ENCODE data around the gene CPLX3. TPM values are rescaled to one million over a fixed set of nuclear protein-coding genes. Genes with fewer than 3 reads are reported as not detected.
A peak's percentile ranks its signal among the peaks of the same experiment; 100 is the strongest.

The CPLX3 gene
- total RNA-seq, 1 donor from 2014 or later, result not detected

DNA sequence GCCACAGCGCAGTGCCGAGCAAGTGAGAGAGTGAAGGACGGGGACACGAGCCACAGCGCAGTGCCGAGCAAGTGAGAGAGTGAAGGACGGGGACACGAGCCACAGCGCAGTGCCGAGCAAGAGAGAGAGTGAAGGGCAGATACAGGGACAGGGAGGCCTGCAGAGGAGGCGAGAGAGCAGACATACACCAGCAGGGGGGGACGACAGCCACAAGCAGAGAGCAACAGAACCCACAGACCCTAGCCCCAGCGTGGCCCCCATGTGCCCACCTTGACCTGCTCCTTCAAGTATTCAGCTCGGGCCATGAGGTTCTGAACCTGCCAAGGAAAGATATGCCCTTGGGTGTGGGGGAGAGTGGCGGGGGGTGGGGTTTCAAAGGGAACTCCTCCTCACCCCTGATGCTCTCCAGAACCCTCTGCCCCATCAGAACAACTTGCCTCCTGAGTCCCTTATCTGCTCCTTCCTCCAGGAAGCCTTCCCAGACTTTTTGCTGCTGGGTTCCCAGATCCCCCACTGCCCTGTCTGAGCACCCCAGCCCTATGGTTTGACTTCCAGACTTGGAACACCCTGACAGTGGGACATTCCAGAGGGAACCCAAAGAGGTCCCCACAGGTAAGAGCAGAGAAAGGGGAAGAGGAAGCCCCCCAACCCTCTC, 11.2 kb downstream of the CPLX3 start:
- TF ChIP-seq, protein P1, sequence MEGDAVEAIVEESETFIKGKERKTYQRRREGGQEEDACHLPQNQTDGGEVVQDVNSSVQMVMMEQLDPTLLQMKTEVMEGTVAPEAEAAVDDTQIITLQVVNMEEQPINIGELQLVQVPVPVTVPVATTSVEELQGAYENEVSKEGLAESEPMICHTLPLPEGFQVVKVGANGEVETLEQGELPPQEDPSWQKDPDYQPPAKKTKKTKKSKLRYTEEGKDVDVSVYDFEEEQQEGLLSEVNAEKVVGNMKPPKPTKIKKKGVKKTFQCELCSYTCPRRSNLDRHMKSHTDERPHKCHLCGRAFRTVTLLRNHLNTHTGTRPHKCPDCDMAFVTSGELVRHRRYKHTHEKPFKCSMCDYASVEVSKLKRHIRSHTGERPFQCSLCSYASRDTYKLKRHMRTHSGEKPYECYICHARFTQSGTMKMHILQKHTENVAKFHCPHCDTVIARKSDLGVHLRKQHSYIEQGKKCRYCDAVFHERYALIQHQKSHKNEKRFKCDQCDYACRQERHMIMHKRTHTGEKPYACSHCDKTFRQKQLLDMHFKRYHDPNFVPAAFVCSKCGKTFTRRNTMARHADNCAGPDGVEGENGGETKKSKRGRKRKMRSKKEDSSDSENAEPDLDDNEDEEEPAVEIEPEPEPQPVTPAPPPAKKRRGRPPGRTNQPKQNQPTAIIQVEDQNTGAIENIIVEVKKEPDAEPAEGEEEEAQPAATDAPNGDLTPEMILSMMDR (conservative IDR thresholded peaks at IDR 0.05), result peak; percentile 28
- peaks cover 3% of the 10 kb centered on the region for H3K36me3 Mint-ChIP-seq
- peaks cover 17% of the 10 kb centered on the region for H3K4me1 Mint-ChIP-seq (ENCODE audit: unreplicated experiment)
- no peak overlapping the region for H3K27ac Mint-ChIP-seq
- peaks cover 4% of the 10 kb centered on the region for H3K27me3 Mint-ChIP-seq
- H3K9me3 Mint-ChIP-seq, result no peaks in the 10 kb centered on the region
- DNase-seq (ENCODE audit: extremely low spot score, unreplicated experiment), result no peak
- no peak overlapping the region for H3K4me3 Mint-ChIP-seq

GRCh38 chr15:74838137-74838516, 11.7 kb downstream of the CPLX3 start:
- Mint-ChIP-seq H3K4me1 (ENCODE audit: unreplicated experiment) (peaks cover 17% of the 10 kb centered on the region), H3K27ac (no peak overlapping the region), H3K36me3 (peaks cover 3% of the 10 kb centered on the region), H3K4me3 (no peak overlapping the region), H3K9me3 (no peaks in the 10 kb centered on the region), H3K27me3 (no peaks in the 10 kb centered on the region)
- TF ChIP-seq, protein P1 (conservative IDR thresholded peaks at IDR 0.05), result no peak
- DNase-seq (ENCODE audit: extremely low spot score, unreplicated experiment), result no peak

DNA sequence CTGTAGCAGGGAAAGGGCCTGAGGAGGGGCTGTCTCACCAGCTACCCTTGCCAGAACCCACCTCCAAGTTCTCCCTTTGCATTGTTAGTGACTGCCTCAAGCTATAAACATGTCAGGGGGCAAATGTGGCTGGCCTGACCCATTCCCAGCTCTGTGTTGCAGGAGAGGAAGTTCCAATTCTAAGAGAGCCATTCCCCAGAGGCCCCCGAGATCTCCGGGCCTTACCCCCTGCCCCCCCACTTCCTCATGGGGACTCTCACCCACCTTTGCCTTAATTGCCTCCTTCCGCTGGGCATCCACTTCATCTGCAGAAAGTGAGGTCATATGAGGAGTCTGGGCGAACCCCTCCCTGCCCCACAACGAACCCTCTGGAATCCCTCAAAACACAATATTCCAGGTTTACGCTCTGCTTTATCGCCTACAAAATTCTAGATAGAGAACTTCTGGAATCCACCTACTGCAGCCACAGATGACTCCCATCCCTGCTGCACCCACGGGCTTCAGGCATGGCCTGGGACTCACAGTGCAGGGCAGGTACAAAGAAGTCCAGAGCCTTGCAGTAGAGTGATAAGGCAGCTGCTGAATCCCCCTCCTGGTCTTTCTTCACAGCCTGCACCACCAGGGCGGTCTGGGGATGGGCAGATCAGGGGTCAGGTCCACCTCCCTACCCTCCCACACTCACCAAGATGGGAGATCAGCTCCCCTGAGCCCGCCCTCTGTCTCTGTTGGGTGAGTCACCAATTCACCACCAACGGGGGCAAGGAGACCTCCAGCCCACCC, 12.5 kb downstream of the CPLX3 start:
- Mint-ChIP-seq H3K4me3 (no peak overlapping the region), H3K4me1 (ENCODE audit: unreplicated experiment) (peaks cover 21% of the 10 kb centered on the region), H3K27ac (no peak overlapping the region), H3K27me3 (no peaks in the 10 kb centered on the region), H3K36me3 (peaks cover 3% of the 10 kb centered on the region), H3K9me3 (no peaks in the 10 kb centered on the region)
- no peak for DNase-seq (ENCODE audit: extremely low spot score, unreplicated experiment)
- TF ChIP-seq, protein P1 (conservative IDR thresholded peaks at IDR 0.05), result no peak

- DNase-seq (ENCODE audit: extremely low spot score, unreplicated experiment), result no peak
- no peaks in the 10 kb centered on the region for H3K9me3 Mint-ChIP-seq
- peaks cover 21% of the 10 kb centered on the region for H3K4me1 Mint-ChIP-seq (ENCODE audit: unreplicated experiment)
- peaks cover 7% of the 10 kb centered on the region for H3K36me3 Mint-ChIP-seq
- TF ChIP-seq, protein P1 (conservative IDR thresholded peaks at IDR 0.05), result no peak
- H3K4me3 Mint-ChIP-seq, result peak overlapping the region; percentile 39
- H3K27ac Mint-ChIP-seq, result no peak overlapping the region
- H3K27me3 Mint-ChIP-seq, result no peaks in the 10 kb centered on the region
Observed at GRCh38 chr15:74839526-74840395, 13.3 kb downstream of the CPLX3 start.

- DNase-seq (ENCODE audit: extremely low spot score, unreplicated experiment), result no peak
- peaks cover 21% of the 10 kb centered on the region for H3K4me1 Mint-ChIP-seq (ENCODE audit: unreplicated experiment)
- peaks cover 3% of the 10 kb centered on the region for H3K36me3 Mint-ChIP-seq
- H3K4me3 Mint-ChIP-seq, result peak overlapping the region; percentile 62
- TF ChIP-seq, protein P1 (conservative IDR thresholded peaks at IDR 0.05), result no peak
- no peak overlapping the region for H3K27ac Mint-ChIP-seq
- no peaks in the 10 kb centered on the region for H3K27me3 Mint-ChIP-seq
- no peaks in the 10 kb centered on the region for H3K9me3 Mint-ChIP-seq
Observed at GRCh38 chr15:74840851-74841775, 14.7 kb downstream of the CPLX3 start.

All from type B pancreatic cell (in vitro differentiated cells).